Measurements from ENCODE around the gene NCAPD3.

DNA sequence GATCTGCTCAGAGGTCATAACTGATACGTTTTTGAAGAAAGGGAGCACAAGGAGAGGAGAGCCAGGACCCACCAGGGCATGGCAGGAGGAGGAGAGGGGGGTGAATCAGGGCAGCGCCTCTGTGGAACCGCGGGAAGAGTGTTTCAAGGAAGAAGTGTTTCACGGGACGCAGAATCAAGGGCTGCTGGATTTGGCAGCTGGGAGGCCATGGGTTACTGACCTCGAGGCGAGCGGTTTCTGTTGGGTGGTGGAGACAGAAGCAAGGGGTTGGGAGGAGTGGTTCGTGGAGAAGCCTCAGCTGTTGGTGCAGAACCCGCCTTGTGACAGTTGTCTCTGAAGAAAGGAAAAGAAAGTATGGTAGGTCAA, 13.8 kb upstream of the NCAPD3 start:
- no peak for TF ChIP-seq GATA3 (IDR thresholded peaks at IDR 0.05; ENCODE audit: low read depth, low read length)
- TF ChIP-seq GATA2 (IDR thresholded peaks at IDR 0.05; ENCODE audit: low read depth, low read length): no peak

All from SH-SY5Y (cell line).